GM18867 (cell line): Measurements from ENCODE around the gene MANSC4.

Source experiments
- ATAC-seq: cut with Tn5 transposase; IDR thresholded peaks from one replicate; pipeline ENCODE4 v1.9.1; 2021; ENCODE audit warnings: mild to moderate bottlenecking, moderate library complexity; ENCODE audit not compliant: unreplicated experiment

Gene MANSC4

DNA sequence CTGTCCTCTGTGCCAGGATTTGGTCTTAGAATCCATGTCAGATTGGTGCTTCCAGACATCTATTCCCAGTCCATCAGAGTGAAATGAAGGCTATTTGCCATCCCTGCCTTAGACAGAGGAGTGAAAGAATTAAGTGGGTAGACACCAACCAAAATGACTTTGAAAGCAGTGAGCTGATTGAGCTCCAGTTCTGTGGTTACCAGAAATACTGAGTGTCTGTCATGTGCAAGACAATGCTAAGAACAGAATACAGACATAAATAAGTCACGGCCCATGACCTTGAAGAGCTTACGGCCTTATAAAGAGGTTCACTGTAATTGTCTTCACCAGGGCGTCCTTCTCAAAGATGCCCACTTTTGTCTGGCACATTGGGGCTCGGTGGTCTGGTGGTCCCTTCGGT, 21.6 kb upstream of the MANSC4 start:
- ATAC-seq, result no peak

DNA sequence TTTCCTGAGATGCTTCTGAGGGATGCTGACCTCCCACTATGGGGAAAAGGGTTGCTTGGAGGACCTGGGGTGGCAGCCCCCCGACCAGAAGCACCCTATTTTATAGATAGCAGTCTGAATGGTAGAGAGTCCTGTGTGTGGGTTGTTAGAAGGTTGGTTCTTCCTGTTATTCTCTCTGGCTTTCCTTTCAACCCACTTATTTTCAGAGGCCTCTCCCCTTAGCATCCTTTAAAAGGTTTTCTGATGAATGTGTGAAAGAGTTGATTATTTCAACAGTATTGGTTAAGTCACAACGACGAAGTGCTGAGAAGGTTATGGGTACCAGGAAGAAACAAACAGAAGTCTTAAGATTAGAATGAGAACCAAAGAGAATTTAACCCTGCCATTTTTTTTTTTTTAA, 20.8 kb upstream of the MANSC4 start:
- no peak for ATAC-seq

DNA sequence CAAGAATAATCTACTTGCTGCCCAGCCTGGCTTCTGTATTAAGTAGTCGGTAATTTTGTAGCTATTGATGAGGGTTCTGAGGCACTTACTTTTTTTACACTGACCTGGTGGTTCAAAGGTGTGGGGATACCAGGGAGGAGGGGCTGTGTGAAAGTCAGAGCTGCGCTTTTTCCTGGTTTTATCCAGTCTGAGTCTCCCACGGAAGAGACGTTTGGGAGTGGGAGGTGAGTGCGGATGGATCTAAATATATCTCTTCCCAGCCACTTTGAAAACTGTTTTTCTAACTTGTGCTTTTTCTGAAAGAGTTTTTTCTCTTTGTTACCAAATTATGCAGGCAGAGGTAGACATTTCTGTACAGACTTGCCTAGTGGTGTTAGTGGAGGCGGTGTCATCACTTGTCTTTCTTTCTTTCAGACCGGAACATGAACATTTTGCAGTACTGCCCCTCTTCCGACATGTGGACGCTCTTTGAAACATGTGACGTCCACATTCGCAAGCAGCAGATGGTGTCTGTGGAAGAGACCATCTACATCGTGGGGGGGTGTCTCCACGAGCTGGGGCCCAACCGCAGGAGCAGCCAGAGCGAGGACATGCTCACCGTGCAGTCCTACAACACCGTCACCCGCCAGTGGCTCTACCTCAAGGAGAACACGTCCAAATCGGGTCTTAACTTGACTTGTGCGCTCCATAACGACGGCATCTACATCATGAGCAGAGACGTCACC, 17.4 kb upstream of the MANSC4 start:
- no peak for ATAC-seq

DNA sequence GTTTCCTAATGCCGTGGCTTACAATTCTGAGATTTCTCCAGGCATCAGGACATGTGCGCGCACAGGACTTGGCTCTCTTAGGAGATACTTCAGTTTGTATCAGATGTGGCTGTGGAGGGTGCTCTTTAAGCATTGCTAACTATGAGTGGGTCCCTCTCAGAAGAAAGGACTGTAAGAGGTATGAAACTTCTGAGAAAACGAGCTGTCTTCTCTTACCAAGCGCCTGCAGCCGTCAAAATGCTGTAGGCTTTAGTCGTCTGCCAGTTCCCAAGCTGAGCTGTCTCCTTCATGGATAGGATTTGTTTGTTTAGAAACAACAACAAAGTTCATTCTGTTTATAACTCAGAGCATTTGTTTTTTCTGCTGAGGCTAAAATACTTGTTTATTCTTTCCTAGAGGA, 16.1 kb upstream of the MANSC4 start:
- no peak for ATAC-seq

DNA sequence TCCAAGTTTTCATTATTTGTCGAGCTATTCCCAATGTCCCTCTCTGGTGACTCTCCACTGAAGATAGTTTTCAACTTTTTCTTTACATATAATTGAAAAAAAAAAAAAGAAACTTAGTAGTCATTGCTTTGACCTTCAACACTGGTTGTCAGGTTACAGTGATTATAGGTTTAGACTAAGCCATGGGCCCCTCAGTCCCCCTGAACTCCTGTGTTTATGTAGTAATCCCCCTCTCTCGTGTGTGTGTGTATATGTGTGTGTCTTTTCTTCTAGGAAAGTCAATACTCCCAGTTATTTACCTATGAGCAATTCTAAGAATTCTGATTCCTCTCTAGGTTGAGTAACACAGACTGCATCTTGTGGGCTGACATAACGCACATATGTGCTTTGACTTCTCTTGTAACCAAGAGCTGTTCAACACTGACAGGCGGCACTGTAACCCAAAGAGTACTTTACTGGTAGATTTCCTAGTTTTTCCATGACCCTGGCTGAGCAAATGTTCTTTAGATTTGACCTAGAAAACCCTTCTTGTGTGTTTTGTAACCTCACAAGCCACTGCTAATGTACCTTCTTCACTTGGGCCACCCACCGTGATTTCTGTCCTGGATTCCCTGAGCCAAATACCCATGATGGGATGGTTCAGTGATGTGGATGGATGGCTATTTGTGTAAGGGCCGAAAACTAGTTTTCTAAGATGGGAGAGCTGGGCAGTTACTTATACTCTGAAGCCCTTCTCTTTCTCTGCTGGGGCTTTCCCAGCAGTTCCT, 15.0 kb upstream of the MANSC4 start:
- no peak for ATAC-seq

DNA sequence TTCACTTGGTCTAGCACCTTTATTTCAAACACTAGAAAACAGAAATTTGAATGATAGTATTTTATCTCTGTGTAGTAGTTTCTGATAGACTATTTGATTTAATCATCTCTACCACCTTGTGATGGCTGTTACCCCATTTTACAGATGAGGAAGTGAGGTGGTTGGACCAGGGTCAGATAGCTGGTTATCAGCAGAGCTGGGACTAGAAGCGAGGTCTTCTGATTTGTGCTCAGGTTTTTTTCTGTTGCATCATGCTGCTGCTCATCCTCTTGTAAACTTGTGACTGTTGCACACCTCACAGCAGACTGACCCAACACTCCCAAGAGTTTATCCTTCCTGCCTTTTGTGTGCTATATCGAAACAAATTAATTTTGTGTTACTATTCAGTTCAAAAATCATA, 10.1 kb upstream of the MANSC4 start:
- ATAC-seq, result no peak

DNA sequence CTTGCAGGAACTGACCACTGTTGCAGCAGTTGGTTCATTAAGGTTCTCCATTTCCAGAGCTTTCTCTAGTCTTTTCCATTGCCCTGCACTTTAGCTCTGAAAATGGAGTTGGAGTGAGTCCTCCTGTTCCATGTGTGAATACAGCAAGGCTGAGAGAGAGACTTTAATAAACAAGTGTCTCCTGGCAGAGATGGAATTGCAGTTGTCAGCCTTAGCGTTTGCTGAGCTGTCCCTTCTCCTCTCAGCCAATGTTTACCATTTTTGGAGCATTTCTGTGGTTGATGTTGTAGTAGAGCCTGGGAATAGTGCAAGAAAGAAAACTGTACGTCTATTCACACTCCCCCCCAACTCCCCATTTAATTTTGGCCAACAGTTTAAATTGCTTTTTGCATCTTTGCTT, 7.5 kb upstream of the MANSC4 start:
- no peak for ATAC-seq

DNA sequence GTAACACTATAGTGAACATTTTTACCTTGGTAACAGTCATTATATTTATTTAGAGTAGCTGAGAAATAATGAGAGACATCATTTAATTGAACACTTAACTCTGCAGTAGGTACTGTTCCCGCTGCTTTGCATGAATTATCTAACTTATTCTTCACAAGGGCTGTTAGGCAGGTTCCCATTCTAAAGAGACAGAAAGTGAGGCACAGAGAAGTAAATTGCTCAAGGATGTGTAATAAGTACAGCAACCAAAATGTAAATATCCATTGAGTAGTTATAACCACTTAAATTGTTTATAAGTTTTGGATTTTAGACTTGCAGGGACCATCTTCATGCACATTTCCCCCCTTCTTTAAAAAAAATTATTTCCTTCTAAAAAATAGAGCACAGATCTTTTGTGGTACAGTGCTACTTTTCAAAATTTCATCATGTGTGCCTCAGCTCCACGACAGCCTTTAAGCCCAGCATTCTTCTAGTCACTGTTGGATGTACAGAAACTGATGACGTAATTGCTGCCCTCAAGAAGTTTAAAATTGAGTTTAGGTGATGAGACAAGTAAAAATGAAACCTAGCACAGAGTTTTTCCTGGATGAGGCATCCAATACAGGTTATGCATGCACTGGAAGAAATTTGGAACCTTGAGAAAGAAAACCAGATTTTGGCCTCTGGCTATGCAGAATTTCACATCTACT, 6.0 kb upstream of the MANSC4 start:
- no peak for ATAC-seq

DNA sequence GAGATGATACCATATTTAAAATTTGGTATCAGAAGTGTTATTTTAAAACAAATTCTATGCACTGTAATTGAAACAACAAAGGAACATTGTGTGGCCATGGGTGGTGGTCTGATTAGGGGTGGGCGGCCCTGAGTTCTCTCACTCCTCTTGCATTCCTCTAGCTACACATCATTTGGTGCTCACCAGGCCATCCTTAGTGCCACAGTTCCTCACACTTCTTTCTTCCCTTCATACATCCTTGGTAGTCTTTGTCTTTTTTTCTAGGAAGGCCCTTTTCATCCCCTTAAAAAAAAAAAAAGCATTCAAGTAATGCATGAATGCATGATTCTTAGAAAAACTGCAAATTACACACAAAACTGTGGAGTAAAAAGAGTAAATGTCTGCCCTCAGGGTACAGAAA, 2.4 kb upstream of the MANSC4 start:
- no peak for ATAC-seq

DNA sequence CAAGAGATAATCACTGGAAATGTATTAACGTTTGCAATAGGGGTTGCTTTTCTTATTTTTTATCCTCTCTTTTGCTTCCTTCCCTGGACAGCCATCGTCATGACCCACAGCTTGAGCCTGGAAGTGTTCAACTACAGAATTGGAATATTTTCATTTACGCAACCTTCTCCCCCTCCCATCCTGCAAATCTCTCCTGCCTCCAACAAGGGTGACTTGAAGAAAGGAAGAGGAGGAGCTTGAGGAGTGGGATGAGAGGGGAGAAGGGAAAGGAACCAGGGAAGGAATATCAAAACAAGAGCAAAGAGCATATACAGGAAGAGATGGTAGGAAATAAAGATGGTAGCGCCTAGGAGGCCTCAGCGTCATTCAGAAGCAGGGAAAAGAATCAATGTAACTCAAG, 1.6 kb upstream of the MANSC4 start:
- ATAC-seq, result no peak

DNA sequence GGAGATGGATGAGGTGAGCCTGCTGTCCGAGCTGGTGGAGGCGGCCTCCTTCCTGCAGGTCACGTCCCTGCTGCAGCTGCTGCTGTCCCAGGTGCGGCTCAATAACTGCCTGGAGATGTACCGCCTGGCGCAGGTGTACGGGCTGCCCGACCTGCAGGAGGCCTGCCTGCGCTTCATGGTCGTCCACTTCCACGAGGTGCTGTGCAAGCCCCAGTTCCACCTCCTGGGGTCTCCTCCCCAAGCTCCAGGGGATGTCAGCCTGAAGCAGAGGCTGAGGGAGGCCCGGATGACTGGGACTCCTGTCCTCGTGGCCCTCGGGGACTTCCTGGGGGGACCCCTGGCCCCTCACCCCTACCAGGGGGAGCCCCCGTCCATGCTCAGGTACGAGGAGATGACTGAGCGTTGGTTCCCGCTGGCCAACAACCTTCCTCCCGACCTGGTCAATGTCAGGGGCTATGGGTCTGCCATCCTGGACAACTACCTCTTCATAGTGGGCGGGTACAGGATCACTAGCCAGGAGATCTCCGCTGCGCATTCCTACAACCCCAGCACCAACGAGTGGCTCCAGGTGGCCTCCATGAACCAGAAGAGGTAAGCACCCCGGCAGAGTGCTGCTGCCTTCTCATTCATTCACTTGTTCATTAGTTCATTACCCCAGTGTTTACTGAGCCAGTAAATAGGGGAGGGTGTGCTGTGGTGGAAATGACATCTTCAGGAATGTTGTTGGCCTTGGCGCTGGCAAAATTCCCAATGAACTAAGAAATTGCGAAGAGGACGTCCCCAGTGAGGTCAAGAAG, 774 bp upstream of the MANSC4 start:
- ATAC-seq, result peak; percentile 27

DNA sequence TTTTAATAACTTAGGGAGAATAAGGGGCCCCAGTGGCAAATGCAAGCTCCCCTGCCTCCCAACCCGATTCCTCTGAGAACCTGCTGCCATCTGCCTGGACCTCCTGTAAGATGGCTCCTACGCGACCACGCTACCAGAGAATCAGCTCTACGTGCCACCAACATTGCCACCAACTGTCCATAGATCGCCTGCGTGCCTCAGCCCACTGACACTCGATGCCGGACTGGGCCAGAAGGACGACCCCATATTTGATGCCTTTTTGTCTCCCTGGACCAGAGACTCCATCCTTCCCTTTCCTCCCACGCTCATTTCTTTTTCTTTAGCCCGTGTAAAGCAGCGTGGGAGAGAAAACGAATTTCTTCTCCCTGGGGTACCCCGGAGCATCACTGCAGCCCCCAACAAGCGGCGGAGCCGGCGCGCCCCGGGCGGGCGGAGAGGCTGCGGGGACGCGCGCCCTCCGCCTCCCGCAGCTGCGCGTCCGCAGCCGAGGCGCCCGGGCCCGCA, 568 bp downstream of the MANSC4 start:
- peak; percentile 19 for ATAC-seq

DNA sequence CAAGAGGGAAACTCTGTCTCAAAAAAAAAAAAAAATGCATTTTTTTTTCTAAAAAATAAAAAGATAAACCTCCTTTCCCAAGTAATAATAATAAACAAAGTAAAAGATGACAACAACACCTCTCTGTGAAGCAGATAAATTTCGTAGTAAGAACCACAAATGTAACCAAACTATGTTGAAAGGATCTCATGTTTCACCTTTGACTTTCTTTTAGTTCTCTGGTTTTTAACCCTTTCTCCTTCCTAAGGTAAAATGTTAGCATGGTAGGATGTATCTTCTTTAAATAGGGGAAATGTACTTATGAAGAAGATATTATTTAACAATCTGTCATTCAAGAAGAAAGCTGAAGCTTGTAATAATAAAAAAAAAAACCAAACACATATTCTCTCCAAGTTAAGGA, 1.8 kb downstream of the MANSC4 start:
- no peak for ATAC-seq

DNA sequence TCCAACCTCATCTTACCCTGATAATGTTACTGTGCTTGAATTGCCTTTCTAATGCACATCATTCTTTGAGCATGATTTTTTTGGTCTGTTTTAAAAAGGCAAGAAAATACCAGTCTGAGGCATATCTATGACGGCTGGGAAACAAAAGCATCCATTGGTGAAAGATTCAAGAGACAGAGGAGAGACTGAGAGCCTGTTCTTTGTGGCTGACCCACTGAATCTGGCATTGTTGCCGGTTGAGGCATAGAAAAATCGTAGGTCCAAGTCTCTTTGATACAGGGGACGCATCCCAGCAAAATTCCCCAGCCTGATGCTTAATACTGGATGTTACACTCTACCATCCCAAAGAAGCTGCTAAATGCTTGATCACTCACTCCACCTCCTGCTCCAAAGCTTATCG, 2.9 kb downstream of the MANSC4 start:
- ATAC-seq, result no peak

DNA sequence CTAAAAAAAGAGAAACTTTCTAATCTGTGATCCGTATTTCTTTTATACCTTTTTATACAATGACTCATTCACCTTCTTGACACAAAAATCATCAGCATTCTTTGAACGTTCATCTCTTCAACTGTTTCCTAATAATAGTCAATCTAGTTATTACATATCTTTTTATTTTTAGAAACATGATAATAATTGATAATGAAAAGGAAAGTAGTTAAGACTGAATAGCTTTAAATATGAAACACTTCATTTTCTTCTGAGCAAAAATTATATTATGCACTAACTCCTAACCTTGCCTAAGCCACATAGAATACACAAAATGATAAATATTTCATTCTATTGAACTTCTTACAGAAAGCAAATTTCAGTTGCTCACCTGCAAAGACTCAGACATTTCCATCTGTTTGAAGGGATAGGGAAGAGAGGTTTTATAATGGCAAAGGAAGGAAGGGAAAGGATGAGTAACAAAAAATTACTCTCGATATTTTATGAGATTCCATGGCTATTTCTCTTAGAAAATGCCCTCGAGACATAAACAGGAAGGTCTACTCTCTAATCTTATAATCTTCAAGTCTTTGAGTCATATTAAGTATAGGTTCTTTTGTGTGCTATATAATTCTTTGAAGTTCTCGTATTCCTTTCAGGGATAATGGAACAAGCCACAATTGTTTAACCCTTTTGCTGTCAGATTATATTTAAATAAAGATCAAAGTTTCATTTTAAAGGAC, 7.5 kb downstream of the MANSC4 start:
- ATAC-seq, result no peak

DNA sequence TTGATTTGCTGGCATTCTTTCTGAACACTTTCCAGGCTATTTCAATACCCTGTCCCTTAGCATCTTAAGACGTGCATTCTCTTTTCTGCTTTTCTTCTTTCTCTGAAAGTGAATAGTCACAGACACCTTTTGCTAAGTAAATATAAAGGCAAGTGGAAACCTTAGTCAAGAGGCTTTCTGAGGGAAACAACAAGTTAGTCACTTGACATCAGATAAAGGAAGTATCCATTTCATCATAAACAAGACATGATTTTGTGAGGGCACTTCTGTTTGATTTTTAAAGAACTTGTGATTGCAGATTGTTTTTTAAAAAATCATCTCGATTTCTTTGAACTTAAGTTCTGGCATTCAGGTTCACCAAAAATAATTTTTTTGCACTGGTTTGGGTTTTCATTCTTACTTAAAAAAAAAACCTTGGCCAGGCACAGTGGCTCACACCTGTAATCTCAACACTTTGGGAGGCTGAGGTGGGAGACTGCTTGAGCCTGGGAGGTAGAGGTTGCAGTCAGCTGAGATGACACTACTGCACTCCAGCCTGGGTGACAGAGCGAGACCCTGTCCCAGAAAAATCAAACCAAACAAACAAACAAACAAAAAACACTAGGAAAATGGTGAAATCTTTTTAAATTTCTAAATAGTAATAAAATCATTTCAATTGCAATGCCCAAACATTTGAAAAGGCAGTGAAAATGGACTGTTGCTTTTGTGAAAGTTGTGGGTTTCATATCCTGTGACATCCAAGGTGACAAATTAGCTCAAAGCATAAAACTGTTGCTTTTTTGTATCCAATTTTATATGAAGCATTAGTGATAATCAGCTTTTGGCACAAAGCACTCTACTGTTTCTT, 8.3 kb downstream of the MANSC4 start:
- no peak for ATAC-seq

DNA sequence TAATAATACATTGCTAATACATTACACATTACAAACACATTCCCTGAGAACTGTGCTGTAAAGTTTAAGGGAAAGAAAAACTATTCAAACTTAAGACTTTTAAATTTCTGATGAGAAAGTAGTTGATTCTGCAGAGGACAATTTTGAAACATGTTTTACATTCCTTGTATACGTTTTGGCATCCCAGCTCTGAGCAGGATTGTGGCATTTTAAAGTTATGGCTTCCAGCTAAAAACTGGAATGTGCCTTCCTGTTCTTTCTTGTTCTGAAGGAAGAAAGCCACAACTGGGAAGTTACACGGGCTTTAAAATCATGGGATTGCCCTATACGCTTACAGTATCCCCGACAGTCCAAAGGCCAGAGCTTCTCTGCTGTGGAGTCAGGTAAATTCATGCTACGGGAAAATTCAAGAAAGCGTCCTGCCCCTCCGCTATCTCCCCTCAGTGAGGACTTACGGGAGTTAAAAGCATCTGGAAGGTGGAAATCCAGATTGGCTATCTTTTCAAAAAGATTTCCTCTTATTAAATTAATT, 10.8 kb downstream of the MANSC4 start:
- no peak for ATAC-seq

DNA sequence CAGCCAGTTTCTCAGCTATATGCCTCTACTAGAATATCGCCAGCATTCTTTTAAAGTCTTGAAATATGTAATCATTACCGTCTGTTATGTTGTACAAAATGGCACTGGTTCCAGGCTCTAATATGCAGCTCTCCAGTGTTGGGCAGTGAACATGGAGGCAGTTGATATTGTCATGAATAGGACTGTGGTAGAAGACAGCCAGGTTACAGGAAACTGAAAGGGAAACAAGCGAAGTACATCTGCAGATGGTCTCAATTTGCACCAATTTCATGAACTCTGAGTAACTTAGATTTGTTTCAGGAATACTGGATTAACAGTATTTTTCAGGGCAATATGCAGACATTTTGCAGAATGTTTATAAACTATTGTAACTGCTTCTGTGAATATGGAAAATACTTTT, 13.4 kb downstream of the MANSC4 start:
- peak; percentile 80 for ATAC-seq

DNA sequence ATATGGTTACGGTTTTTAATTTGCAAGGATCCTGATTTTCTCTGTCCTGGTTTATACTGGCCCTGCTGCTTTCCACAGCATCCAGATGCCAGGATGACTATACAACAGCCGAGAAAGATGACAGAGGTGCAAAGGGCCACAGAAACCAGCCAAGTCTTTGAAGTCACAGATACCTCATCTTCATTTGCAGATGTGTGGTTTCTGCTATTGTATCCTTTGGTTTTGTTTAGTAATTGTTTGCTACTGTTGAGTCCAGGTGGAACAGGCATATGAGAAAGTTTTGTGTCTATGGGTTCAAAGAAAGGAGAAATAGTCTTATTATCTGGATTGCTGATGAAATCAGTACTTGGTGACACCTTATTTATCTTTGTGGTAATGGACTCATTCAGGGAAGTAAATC, 17.3 kb downstream of the MANSC4 start:
- ATAC-seq, result no peak
